ENCODE data around the gene NCAM1. TPM values are rescaled to one million over a fixed set of nuclear protein-coding genes. Genes with fewer than 3 reads are reported as not detected.

Gene NCAM1
- total and polyA plus RNA-seq, 2 experiments from 2014 or later: 0.76 to 1.6 TPM

DNA sequence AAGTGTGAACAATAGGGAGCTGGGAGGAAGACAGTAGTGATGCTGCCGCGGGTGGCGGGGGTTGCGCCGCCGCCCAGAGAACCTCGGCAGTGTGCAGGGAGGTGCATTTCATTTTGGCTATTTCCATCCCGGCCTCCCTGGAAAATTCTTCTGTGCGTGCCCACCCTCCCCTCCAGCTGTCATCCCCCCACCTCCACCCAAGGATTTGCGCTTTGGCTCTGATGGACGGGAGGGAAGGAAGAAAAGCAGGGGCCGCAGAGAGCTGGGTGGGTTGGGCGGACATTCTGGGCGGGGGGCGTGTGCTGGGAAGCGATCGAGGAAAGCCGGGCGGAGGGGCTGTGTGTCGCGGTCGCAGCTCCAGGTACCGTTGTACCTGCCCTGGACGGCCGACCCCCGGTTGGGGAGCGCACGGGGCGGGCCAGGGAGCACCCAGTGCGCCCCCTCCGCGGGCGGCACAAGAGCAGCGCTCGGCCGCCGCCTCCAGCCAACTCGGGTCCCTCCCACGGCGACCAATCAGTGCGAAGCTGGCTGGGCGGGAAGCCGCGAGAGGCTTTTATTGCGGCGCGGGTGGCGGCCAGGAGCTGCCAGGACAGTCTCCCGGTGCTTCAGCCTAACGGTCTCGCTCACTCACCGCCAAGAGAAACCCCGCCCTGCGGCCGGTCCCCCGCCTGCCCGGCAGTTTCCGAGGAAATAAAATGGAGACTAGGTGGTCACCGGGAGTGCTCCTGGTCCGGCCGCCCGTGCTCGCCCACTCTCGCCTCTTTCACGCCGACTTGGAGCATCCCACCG, 1.6 kb downstream of the NCAM1 start (continued):
- TF ChIP-seq, protein P1, sequence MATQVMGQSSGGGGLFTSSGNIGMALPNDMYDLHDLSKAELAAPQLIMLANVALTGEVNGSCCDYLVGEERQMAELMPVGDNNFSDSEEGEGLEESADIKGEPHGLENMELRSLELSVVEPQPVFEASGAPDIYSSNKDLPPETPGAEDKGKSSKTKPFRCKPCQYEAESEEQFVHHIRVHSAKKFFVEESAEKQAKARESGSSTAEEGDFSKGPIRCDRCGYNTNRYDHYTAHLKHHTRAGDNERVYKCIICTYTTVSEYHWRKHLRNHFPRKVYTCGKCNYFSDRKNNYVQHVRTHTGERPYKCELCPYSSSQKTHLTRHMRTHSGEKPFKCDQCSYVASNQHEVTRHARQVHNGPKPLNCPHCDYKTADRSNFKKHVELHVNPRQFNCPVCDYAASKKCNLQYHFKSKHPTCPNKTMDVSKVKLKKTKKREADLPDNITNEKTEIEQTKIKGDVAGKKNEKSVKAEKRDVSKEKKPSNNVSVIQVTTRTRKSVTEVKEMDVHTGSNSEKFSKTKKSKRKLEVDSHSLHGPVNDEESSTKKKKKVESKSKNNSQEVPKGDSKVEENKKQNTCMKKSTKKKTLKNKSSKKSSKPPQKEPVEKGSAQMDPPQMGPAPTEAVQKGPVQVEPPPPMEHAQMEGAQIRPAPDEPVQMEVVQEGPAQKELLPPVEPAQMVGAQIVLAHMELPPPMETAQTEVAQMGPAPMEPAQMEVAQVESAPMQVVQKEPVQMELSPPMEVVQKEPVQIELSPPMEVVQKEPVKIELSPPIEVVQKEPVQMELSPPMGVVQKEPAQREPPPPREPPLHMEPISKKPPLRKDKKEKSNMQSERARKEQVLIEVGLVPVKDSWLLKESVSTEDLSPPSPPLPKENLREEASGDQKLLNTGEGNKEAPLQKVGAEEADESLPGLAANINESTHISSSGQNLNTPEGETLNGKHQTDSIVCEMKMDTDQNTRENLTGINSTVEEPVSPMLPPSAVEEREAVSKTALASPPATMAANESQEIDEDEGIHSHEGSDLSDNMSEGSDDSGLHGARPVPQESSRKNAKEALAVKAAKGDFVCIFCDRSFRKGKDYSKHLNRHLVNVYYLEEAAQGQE (IDR thresholded peaks at IDR 0.05; ENCODE audit: unreplicated experiment): no peak
- TF ChIP-seq STAT1 (IDR thresholded peaks at IDR 0.05; ENCODE audit: unreplicated experiment): no peak
- no peak for TF ChIP-seq JUNB (IDR thresholded peaks at IDR 0.05; ENCODE audit: unreplicated experiment)

DNA sequence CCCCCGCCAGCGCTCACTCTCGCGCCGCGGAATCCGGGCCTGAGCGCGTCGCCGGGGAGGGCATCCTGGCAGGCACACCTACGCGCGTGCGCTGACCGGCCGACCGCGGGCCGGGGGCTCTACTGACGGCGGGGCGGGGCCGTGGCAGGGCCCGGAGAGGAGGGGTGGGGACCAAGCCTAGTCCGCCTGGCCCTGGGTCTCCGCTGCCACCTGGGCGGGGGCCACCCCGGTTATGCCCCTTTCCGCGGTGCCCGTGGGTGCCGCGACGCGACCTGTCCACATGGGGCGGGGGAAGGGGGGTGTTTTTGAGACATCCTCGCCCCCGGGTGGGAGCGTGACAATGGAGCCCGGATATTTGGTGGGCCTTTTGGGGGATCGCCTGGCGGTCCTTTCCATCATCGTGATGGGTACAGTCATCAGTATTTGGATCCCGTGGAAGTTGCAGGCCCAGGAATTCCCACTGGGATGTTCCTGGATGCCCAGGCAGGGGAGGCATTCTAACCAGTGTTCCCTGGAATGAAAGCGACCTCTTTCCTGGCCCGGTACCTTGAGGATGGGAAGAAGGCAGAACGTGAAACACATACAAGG, 2.2 kb downstream of the NCAM1 start:
- Histone ChIP-seq H3K36me3 (ENCODE audit: insufficient read depth) (no peaks in the 10 kb centered on the region), H3K4me1 (ENCODE audit: insufficient read depth) (peaks cover 15% of the 10 kb centered on the region), H2AFZ (peak overlapping the region; percentile 80), H3K4me2 (peak overlapping the region; percentile 98), H3K79me2 (replicated peaks; ENCODE audit: insufficient read depth) (no peaks in the 10 kb centered on the region), H3K27ac (ENCODE audit: low read depth) (no peak overlapping the region), H3K9me2 (ENCODE audit: insufficient read depth) (no peaks in the 10 kb centered on the region), H4K20me1 (replicated peaks; ENCODE audit: insufficient read depth) (no peaks in the 10 kb centered on the region), H3F3A (replicated peaks; ENCODE audit: low read depth) (no peaks in the 10 kb centered on the region), H3K4me3 (peak overlapping the region; percentile 89), H3K27me3 (ENCODE audit: insufficient read depth) (peaks cover 61% of the 10 kb centered on the region)
- ATAC-seq (peak; percentile 38), DNase-seq (ENCODE audit: low spot score) (peak; percentile 15)
- H3K4me3 Mint-ChIP-seq: peak overlapping the region; percentile 92
- peaks cover 11% of the 10 kb centered on the region for H3K4me1 Mint-ChIP-seq
- no peaks in the 10 kb centered on the region for H3K36me3 Mint-ChIP-seq (ENCODE audit: low read depth)
- H3K9me3 Mint-ChIP-seq: no peaks in the 10 kb centered on the region; the same call in 2 of the 3 replicates
- H3K27me3 Mint-ChIP-seq (ENCODE audit: insufficient read depth, low read depth, poor library complexity): peaks cover 29% of the 10 kb centered on the region
- H3K27ac Mint-ChIP-seq: no peak overlapping the region
- TF ChIP-seq POLR2AphosphoS5 (IDR thresholded peaks at IDR 0.05; ENCODE audit: low read depth) (no peak), ZNF114 (CRISPR knock-in tag; IDR thresholded peaks at IDR 0.05) (no peak), CREB1 (CRISPR knock-in tag; IDR thresholded peaks at IDR 0.05; ENCODE audit: low read depth) (no peak), EZH2 (IDR thresholded peaks at IDR 0.05; ENCODE audit: low read depth, unreplicated experiment) (no peak), ZNF331 (CRISPR knock-in tag; IDR thresholded peaks at IDR 0.05; ENCODE audit: low read depth) (no peak), NANOG (IDR thresholded peaks at IDR 0.05; ENCODE audit: borderline replicate concordance) (no peak)
- TF ChIP-seq, protein P1 (IDR thresholded peaks at IDR 0.05; ENCODE audit: unreplicated experiment): no peak
- TF ChIP-seq, protein P2, sequence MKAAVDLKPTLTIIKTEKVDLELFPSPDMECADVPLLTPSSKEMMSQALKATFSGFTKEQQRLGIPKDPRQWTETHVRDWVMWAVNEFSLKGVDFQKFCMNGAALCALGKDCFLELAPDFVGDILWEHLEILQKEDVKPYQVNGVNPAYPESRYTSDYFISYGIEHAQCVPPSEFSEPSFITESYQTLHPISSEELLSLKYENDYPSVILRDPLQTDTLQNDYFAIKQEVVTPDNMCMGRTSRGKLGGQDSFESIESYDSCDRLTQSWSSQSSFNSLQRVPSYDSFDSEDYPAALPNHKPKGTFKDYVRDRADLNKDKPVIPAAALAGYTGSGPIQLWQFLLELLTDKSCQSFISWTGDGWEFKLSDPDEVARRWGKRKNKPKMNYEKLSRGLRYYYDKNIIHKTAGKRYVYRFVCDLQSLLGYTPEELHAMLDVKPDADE (IDR thresholded peaks at IDR 0.05): no peak
- TF ChIP-seq, protein P3, sequence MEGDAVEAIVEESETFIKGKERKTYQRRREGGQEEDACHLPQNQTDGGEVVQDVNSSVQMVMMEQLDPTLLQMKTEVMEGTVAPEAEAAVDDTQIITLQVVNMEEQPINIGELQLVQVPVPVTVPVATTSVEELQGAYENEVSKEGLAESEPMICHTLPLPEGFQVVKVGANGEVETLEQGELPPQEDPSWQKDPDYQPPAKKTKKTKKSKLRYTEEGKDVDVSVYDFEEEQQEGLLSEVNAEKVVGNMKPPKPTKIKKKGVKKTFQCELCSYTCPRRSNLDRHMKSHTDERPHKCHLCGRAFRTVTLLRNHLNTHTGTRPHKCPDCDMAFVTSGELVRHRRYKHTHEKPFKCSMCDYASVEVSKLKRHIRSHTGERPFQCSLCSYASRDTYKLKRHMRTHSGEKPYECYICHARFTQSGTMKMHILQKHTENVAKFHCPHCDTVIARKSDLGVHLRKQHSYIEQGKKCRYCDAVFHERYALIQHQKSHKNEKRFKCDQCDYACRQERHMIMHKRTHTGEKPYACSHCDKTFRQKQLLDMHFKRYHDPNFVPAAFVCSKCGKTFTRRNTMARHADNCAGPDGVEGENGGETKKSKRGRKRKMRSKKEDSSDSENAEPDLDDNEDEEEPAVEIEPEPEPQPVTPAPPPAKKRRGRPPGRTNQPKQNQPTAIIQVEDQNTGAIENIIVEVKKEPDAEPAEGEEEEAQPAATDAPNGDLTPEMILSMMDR (conservative IDR thresholded peaks at IDR 0.05; ENCODE audit: low read depth in 2 of 2): no peak
